ENCODE data around the gene LYZ. TPM values are rescaled to one million over a fixed set of nuclear protein-coding genes. Genes with fewer than 3 reads are reported as not detected.

The LYZ gene
- total RNA-seq, 1 donor from 2014 or later, result 174 TPM

GRCh38 chr12:69354556-69355187 lies 6.5 kb downstream of the LYZ start:
- Mint-ChIP-seq H3K4me1 (ENCODE audit: unreplicated experiment) (peaks cover 17% of the 10 kb centered on the region), H3K9me3 (no peaks in the 10 kb centered on the region), H3K27ac (no peak overlapping the region), H3K36me3 (no peaks in the 10 kb centered on the region), H3K27me3 (peaks cover 3% of the 10 kb centered on the region), H3K4me3 (no peak overlapping the region)
- no peak for DNase-seq (ENCODE audit: extremely low spot score, unreplicated experiment)
- TF ChIP-seq CTCF (conservative IDR thresholded peaks at IDR 0.05), result no peak

GRCh38 chr12:69355363-69356028 lies 7.3 kb downstream of the LYZ start:
- no peak for TF ChIP-seq CTCF (conservative IDR thresholded peaks at IDR 0.05)
- H3K9me3 Mint-ChIP-seq, result no peaks in the 10 kb centered on the region
- no peak overlapping the region for H3K27ac Mint-ChIP-seq
- H3K36me3 Mint-ChIP-seq, result peaks cover 4% of the 10 kb centered on the region
- no peak overlapping the region for H3K4me3 Mint-ChIP-seq
- H3K27me3 Mint-ChIP-seq, result peaks cover 3% of the 10 kb centered on the region
- H3K4me1 Mint-ChIP-seq (ENCODE audit: unreplicated experiment), result peaks cover 21% of the 10 kb centered on the region
- DNase-seq (ENCODE audit: extremely low spot score, unreplicated experiment), result no peak

- peak; percentile 88 for DNase-seq (ENCODE audit: extremely low spot score, unreplicated experiment)
- H3K27ac Mint-ChIP-seq, result peak within 1 kb of the TSS; percentile 98
- H3K36me3 Mint-ChIP-seq, result peaks cover 11% of the 10 kb centered on the region
- H3K27me3 Mint-ChIP-seq, result peaks cover 2% of the 10 kb centered on the region
- H3K9me3 Mint-ChIP-seq, result no peaks in the 10 kb centered on the region
- H3K4me1 Mint-ChIP-seq (ENCODE audit: unreplicated experiment), result peaks cover 20% of the 10 kb centered on the region
- TF ChIP-seq CTCF (conservative IDR thresholded peaks at IDR 0.05), result no peak
- H3K4me3 Mint-ChIP-seq, result peak within 1 kb of the TSS; percentile 96
These were observed 11.6 kb downstream of the LYZ start, which contains the start of gene YEATS4 for GRCh38 chr12:69359531-69360347. Gene YEATS4, plus strand, starts transcription at chr12:69359743. Its CDS starts 230 bp downstream, at chr12:69359973.

- H3K36me3 Mint-ChIP-seq, result peaks cover 11% of the 10 kb centered on the region
These were observed 12.1 kb downstream of the LYZ start for GRCh38 chr12:69360348-69360672.

GRCh38 chr12:69366796-69367195 lies 18.6 kb downstream of the LYZ start:
- Mint-ChIP-seq H3K27me3 (no peaks in the 10 kb centered on the region), H3K27ac (no peak overlapping the region), H3K4me1 (ENCODE audit: unreplicated experiment) (no peaks in the 10 kb centered on the region), H3K36me3 (peaks cover 14% of the 10 kb centered on the region), H3K9me3 (no peaks in the 10 kb centered on the region), H3K4me3 (no peak overlapping the region)
- DNase-seq (ENCODE audit: extremely low spot score, unreplicated experiment), result no peak
- no peak for TF ChIP-seq CTCF (conservative IDR thresholded peaks at IDR 0.05)

More at GRCh38 chr12:69360348-69360672, 12.1 kb downstream of the LYZ start:
- no peak for DNase-seq (ENCODE audit: extremely low spot score, unreplicated experiment)
- Mint-ChIP-seq H3K27me3 (no peaks in the 10 kb centered on the region), H3K27ac (peak overlapping the region; percentile 98), H3K9me3 (no peaks in the 10 kb centered on the region), H3K4me1 (ENCODE audit: unreplicated experiment) (peaks cover 20% of the 10 kb centered on the region), H3K4me3 (peak overlapping the region; percentile 96)
- TF ChIP-seq CTCF (conservative IDR thresholded peaks at IDR 0.05), result no peak
